Measurements from ENCODE around the gene ASPSCR1.

ASPSCR1 gene

GRCh38 chr17:82013772-82014321, 36.4 kb downstream of the ASPSCR1 start:
- no peak for DNase-seq (ENCODE audit: low read depth)

GRCh38 chr17:82014432-82014831, 37.0 kb downstream of the ASPSCR1 start:
- DNase-seq (ENCODE audit: low read depth): no peak

- no peak for DNase-seq (ENCODE audit: low read depth)
These were observed 37.5 kb downstream of the ASPSCR1 start for GRCh38 chr17:82014971-82015310.

- no peak for DNase-seq (ENCODE audit: low read depth)
These were observed 38.0 kb downstream of the ASPSCR1 start for GRCh38 chr17:82015311-82015971.

GRCh38 chr17:82016061-82016874, 38.8 kb downstream of the ASPSCR1 start:
- DNase-seq (ENCODE audit: low read depth): no peak

GRCh38 chr17:82016875-82017459, 39.5 kb downstream of the ASPSCR1 start:
- no peak for DNase-seq (ENCODE audit: low read depth)

- DNase-seq (ENCODE audit: low read depth): no peak
These were observed 40.3 kb downstream of the ASPSCR1 start for GRCh38 chr17:82017612-82018151.

- DNase-seq (ENCODE audit: low read depth): no peak
These were observed 40.9 kb downstream of the ASPSCR1 start for GRCh38 chr17:82018152-82018988.

GRCh38 chr17:82018989-82019689, 41.7 kb downstream of the ASPSCR1 start:
- no peak for DNase-seq (ENCODE audit: low read depth)

GRCh38 chr17:82019690-82020571, 42.5 kb downstream of the ASPSCR1 start:
- no peak for DNase-seq (ENCODE audit: low read depth)

GRCh38 chr17:82020572-82021106, 43.2 kb downstream of the ASPSCR1 start:
- DNase-seq (ENCODE audit: low read depth): no peak

GRCh38 chr17:82021107-82021899, 43.9 kb downstream of the ASPSCR1 start:
- no peak for DNase-seq (ENCODE audit: low read depth)

GRCh38 chr17:82021900-82022309, 44.5 kb downstream of the ASPSCR1 start:
- no peak for DNase-seq (ENCODE audit: low read depth)

- no peak for DNase-seq (ENCODE audit: low read depth)
These were observed 45.0 kb downstream of the ASPSCR1 start, which contains the start of gene CENPX for GRCh38 chr17:82022310-82022980. TSS of gene CENPX (minus strand) at chr17:82022878. CDS start at chr17:82022861, 17 bp downstream.

GRCh38 chr17:82022981-82023446, 45.6 kb downstream of the ASPSCR1 start, which contains the start of gene LRRC45:
TSS of gene LRRC45 (plus strand) at chr17:82023305. CDS start at chr17:82023644, 339 bp downstream.
- peak; percentile 94 for DNase-seq (ENCODE audit: low read depth)

GRCh38 chr17:82023447-82024241, 46.2 kb downstream of the ASPSCR1 start:
- DNase-seq (ENCODE audit: low read depth): no peak

GRCh38 chr17:82024859-82025258, 47.4 kb downstream of the ASPSCR1 start:
- no peak for DNase-seq (ENCODE audit: low read depth)
